ENCODE data around the gene PAGR1.

- TF ChIP-seq CTCF (IDR thresholded peaks at IDR 0.05; ENCODE audit: low read depth, low read length): no peak
- TF ChIP-seq POLR2A (IDR thresholded peaks at IDR 0.05; ENCODE audit: extremely low read depth, insufficient read length): no peak
- no peak for TF ChIP-seq MAX (IDR thresholded peaks at IDR 0.05; ENCODE audit: low read depth, low read length)
- TF ChIP-seq MYC (IDR thresholded peaks at IDR 0.05; ENCODE audit: low read depth, low read length): no peak
Measured at GRCh38 chr16:29766571-29766970, 49.4 kb upstream of the PAGR1 start.
